ENCODE results near the gene TBC1D4. TPM values are rescaled to one million over a fixed set of nuclear protein-coding genes. Genes with fewer than 3 reads are reported as not detected.

Gene TBC1D4
- total and polyA plus RNA-seq, 7 donors, result 5.4 to 15.0 (median 7.8) TPM

DNA sequence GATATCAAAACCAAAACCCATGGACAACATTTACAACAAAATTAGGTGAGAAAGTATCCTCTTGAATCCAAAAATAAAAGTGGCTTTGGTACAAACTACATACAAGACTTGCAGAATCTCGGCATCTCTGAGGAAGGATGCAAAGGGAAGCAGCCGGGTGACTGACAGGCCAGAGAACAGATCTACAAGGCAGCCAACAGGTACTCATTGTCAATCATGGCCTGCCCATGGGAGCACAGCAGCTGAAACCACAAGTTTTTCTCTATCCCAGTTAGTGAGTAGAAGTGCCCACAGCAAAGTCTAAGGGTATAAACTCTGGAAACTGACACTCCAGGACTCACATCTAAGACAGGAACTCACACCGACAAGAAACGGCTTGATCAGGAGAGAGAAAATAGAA, 74.5 kb downstream of the TBC1D4 start:
- H3K4me3 ChIP-seq, result no peak overlapping the region
- TF ChIP-seq POLR2A (IDR thresholded peaks at IDR 0.05) (no peak), POLR2AphosphoS5 (IDR thresholded peaks at IDR 0.05) (no peak), EP300 (IDR thresholded peaks at IDR 0.05) (no peak)
- TF ChIP-seq, protein P1, sequence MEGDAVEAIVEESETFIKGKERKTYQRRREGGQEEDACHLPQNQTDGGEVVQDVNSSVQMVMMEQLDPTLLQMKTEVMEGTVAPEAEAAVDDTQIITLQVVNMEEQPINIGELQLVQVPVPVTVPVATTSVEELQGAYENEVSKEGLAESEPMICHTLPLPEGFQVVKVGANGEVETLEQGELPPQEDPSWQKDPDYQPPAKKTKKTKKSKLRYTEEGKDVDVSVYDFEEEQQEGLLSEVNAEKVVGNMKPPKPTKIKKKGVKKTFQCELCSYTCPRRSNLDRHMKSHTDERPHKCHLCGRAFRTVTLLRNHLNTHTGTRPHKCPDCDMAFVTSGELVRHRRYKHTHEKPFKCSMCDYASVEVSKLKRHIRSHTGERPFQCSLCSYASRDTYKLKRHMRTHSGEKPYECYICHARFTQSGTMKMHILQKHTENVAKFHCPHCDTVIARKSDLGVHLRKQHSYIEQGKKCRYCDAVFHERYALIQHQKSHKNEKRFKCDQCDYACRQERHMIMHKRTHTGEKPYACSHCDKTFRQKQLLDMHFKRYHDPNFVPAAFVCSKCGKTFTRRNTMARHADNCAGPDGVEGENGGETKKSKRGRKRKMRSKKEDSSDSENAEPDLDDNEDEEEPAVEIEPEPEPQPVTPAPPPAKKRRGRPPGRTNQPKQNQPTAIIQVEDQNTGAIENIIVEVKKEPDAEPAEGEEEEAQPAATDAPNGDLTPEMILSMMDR (IDR thresholded peaks at IDR 0.05), result no peak
- 95% methylated on average over 4 of the region's 4 CpGs for WGBS, 2 donors
- DNase-seq, result no peak
- H3K27me3 ChIP-seq, result no peaks in the 10 kb centered on the region
- intact Hi-C loops (cut with DNase I), result no loop called here
- H3K9me3 ChIP-seq, result no peaks in the 10 kb centered on the region
- no peaks in the 10 kb centered on the region for H3K36me3 ChIP-seq
- no peak overlapping the region for H3K27ac ChIP-seq
- H3K4me1 ChIP-seq, result peaks cover 0 to 7% (median 2%) of the 10 kb centered on the region in 4 donors

DNA sequence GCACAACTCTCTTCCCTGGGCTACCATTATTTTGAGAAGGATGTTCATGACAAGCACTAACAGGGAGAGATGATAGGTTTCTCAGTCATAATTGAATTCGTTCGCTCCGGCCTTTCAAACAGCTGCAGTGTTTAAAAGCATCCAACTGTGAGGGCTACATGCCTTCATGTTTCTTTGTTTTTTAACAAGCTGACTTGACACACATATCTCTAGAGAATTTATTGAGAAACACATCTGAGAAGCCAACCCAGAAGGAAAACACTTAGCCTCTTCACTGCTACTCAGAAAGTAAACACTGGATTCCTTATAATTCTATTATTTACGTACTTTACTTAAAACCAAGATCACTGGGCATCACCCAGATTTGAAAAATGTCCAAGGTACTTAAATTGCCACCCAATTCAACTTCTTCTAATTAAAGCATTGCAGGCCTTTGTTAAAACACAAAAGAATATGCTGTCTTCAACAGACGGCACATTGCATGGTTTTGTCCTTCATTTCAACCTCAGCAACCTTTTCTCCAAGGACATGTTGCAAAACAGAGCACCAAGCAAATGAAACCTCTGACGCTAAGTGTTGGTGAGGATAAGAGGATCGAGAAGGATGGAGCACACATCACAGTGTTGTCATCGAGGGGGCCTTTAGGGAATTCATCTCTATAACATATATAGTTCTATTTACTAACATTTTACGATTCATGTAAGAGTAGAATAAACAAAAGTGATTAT, 75.8 kb downstream of the TBC1D4 start:
- Histone ChIP-seq H3K27me3 (no peaks in the 10 kb centered on the region), H3K36me3 (no peaks in the 10 kb centered on the region), H3K9me3 (no peaks in the 10 kb centered on the region), H3K4me1 (peaks cover 0 to 7% (median 2%) of the 10 kb centered on the region in 4 donors), H3K4me3 (no peak overlapping the region), H3K27ac (peak overlapping the region in 1 of 4 donors; percentile 13)
- TF ChIP-seq EP300 (IDR thresholded peaks at IDR 0.05) (no peak), POLR2A (IDR thresholded peaks at IDR 0.05) (no peak), POLR2AphosphoS5 (IDR thresholded peaks at IDR 0.05) (no peak)
- TF ChIP-seq, protein P1 (IDR thresholded peaks at IDR 0.05), result no peak
- DNase-seq, result no peak
- WGBS, 2 donors, result 72 to 84% methylated on average over 9 of the region's 9 CpGs
- intact Hi-C loops (cut with DNase I), result no loop called here

DNA sequence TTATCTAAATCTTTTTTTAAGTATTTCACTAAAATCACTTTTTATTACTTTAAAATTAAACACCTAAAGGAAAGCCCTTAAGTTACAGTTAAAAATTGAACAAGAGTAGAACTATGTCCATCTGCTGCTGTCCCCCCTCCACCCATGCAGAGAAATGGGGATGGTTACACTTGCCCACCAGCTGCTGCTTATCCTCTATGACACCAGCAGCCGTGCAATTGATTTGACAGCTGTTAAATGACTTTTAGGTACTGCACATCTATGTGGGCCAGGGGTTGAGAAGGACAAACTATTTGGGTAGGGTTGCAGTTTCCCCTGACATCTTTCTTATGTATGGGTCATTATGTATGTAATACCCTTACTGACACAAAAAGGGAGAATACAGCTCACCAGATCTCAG, 77.2 kb downstream of the TBC1D4 start:
- H3K4me3 ChIP-seq, result no peak overlapping the region
- intact Hi-C loops (cut with DNase I), result no loop called here
- no peaks in the 10 kb centered on the region for H3K27me3 ChIP-seq
- TF ChIP-seq, protein P1 (IDR thresholded peaks at IDR 0.05), result no peak
- TF ChIP-seq POLR2AphosphoS5 (IDR thresholded peaks at IDR 0.05), result no peak
- TF ChIP-seq EP300 (IDR thresholded peaks at IDR 0.05), result no peak
- no peak for TF ChIP-seq POLR2A (IDR thresholded peaks at IDR 0.05)
- H3K36me3 ChIP-seq, result no peaks in the 10 kb centered on the region
- 61 to 76% methylated on average over 1 of the region's 1 CpG for WGBS, 2 donors
- no peak overlapping the region for H3K27ac ChIP-seq
- no peaks in the 10 kb centered on the region for H3K9me3 ChIP-seq
- H3K4me1 ChIP-seq, result peaks cover 0 to 7% (median 2%) of the 10 kb centered on the region in 4 donors
- no peak for DNase-seq

DNA sequence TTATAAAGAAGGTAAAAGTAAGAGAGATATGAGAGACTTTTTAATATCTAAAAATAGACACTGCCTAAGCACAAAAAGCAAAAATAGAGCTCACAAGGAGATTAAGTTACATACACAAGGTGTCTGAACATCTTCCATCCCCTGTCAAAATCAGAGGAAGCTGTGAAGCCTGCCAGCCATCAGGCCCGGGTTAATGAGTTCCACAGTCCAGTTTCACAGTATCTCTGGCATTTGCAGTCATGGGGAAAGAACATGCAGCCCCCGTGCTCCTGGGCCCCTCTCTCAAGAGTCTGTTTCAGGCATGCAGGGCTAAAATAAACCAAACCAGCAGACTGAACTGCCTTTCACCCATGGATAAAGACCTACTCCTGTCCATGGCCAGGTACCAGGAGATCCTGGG, 79.2 kb downstream of the TBC1D4 start:
- H3K27ac ChIP-seq, result no peak overlapping the region
- intact Hi-C loops (cut with DNase I), result no loop called here
- no peak overlapping the region for H3K4me3 ChIP-seq
- H3K27me3 ChIP-seq, result no peaks in the 10 kb centered on the region
- WGBS, 2 donors, result 67 to 72% methylated on average over 2 of the region's 2 CpGs
- peaks cover 0 to 7% (median 2%) of the 10 kb centered on the region in 4 donors for H3K4me1 ChIP-seq
- no peaks in the 10 kb centered on the region for H3K9me3 ChIP-seq
- TF ChIP-seq POLR2AphosphoS5 (IDR thresholded peaks at IDR 0.05) (no peak), EP300 (IDR thresholded peaks at IDR 0.05) (no peak), POLR2A (IDR thresholded peaks at IDR 0.05) (no peak)
- TF ChIP-seq, protein P1 (IDR thresholded peaks at IDR 0.05), result no peak
- H3K36me3 ChIP-seq, result no peaks in the 10 kb centered on the region
- DNase-seq, result no peak
